Omental fat pad (tissue), 4 donors: ENCODE data around the gene CDK5R2. TPM values are rescaled to one million over a fixed set of nuclear protein-coding genes. Genes with fewer than 3 reads are reported as not detected.

Source experiments
- ATAC-seq: fragments of 150-250 bp; one replicate; pipeline ENCODE4 v1.9.1; 2016; ENCODE audit warnings: mild to moderate bottlenecking, moderate library complexity; ENCODE audit not compliant: low FRiP score
- DNase-seq: peaks from one replicate; pipeline ENCODE4 v3.0.0-alpha.2; 2019; ENCODE audit warnings: low spot score
- CTCF ChIP-seq, 3 donors: fragments of 450-650 bp; IDR thresholded peaks; one replicate each; pipeline ENCODE4 v1.5.1; 2016 to 2017; ENCODE audit warnings: antibody characterized with exemption in 3 of 3, mild to moderate bottlenecking in 3 of 3, moderate library complexity in 2 of 3
- total RNA-seq, 4 donors: library from RNA; depleted of rRNA; stranded (reverse); fragments of >200 nt; gene quantifications; one replicate each; pipeline ENCODE4 v1.1.0, GENCODE V29; 2016

Gene CDK5R2
- total RNA-seq, 4 donors from 2014 or later = not detected

GRCh38 chr2:218990052-218990451 lies 30.6 kb downstream of the CDK5R2 start:
- ATAC-seq (no peak), DNase-seq (no peak)
- no peak for TF ChIP-seq CTCF (IDR thresholded peaks at IDR 0.05)

GRCh38 chr2:218990612-218991011 lies 31.1 kb downstream of the CDK5R2 start:
- no peak for ATAC-seq
- no peak for DNase-seq
- TF ChIP-seq CTCF (IDR thresholded peaks at IDR 0.05) = no peak

- DNase-seq (no peak), ATAC-seq (no peak)
- TF ChIP-seq CTCF (IDR thresholded peaks at IDR 0.05) = no peak
Measured at GRCh38 chr2:218991674-218992168, 32.3 kb downstream of the CDK5R2 start.

GRCh38 chr2:218992196-218992595 lies 32.7 kb downstream of the CDK5R2 start:
- DNase-seq (no peak), ATAC-seq (no peak)
- TF ChIP-seq CTCF (IDR thresholded peaks at IDR 0.05) = no peak

- DNase-seq = no peak
- ATAC-seq = no peak
- TF ChIP-seq CTCF (IDR thresholded peaks at IDR 0.05) = no peak
Measured at GRCh38 chr2:218992703-218993344, 33.4 kb downstream of the CDK5R2 start.

- TF ChIP-seq CTCF (IDR thresholded peaks at IDR 0.05) = no peak
- DNase-seq (no peak), ATAC-seq (no peak)
Measured at GRCh38 chr2:218993345-218994315, 34.2 kb downstream of the CDK5R2 start, which contains the start of gene CRYBA2. TSS of gene CRYBA2 (minus strand) at chr2:218993422. CDS start at chr2:218993176, 246 bp downstream.
